ENCODE results near the gene SLC22A23.

- TF ChIP-seq, protein P1, sequence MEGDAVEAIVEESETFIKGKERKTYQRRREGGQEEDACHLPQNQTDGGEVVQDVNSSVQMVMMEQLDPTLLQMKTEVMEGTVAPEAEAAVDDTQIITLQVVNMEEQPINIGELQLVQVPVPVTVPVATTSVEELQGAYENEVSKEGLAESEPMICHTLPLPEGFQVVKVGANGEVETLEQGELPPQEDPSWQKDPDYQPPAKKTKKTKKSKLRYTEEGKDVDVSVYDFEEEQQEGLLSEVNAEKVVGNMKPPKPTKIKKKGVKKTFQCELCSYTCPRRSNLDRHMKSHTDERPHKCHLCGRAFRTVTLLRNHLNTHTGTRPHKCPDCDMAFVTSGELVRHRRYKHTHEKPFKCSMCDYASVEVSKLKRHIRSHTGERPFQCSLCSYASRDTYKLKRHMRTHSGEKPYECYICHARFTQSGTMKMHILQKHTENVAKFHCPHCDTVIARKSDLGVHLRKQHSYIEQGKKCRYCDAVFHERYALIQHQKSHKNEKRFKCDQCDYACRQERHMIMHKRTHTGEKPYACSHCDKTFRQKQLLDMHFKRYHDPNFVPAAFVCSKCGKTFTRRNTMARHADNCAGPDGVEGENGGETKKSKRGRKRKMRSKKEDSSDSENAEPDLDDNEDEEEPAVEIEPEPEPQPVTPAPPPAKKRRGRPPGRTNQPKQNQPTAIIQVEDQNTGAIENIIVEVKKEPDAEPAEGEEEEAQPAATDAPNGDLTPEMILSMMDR (conservative IDR thresholded peaks at IDR 0.05): no peak
- no peak for TF ChIP-seq ZFX (IDR thresholded peaks at IDR 0.05)
Measured at GRCh38 chr6:3278691-3279090, 178.2 kb downstream of the SLC22A23 start.

Data from C4-2B (cell line).